Measurements from ENCODE around the gene PPP1R9B. TPM values are rescaled to one million over a fixed set of nuclear protein-coding genes. Genes with fewer than 3 reads are reported as not detected.

PPP1R9B gene
- total RNA-seq, 1 experiment from 2014 or later: 69.4 TPM

GRCh38 chr17:50151041-50151936, 812 bp upstream of the PPP1R9B start:
- H3K27me3 ChIP-seq (replicated peaks): no peaks in the 10 kb centered on the region
- H3K36me3 ChIP-seq: peaks cover 40% of the 10 kb centered on the region
- H3K27ac ChIP-seq: peak overlapping the region; percentile 21
- H3K4me3 ChIP-seq: peak overlapping the region; percentile 88
- H3K9me3 ChIP-seq (replicated peaks): no peaks in the 10 kb centered on the region
- peaks cover 54% of the 10 kb centered on the region for H3K4me1 ChIP-seq (replicated peaks)
- peak; percentile 83 to 96 for DNase-seq (ENCODE audit: low read depth in 1 of 2, low spot score in 2 of 2)

GRCh38 chr17:50149417-50150353, 792 bp downstream of the PPP1R9B start:
- H3K4me3 ChIP-seq: peak overlapping the region; percentile 88
- H3K27ac ChIP-seq: peak overlapping the region; percentile 39
- DNase-seq (ENCODE audit: low read depth in 1 of 2, low spot score in 2 of 2): peak; percentile 68 to 74
- H3K27me3 ChIP-seq (replicated peaks): no peaks in the 10 kb centered on the region
- H3K9me3 ChIP-seq (replicated peaks): no peaks in the 10 kb centered on the region
- peaks cover 56% of the 10 kb centered on the region for H3K36me3 ChIP-seq
- peaks cover 54% of the 10 kb centered on the region for H3K4me1 ChIP-seq (replicated peaks)

- Histone ChIP-seq H3K27ac (peak overlapping the region; percentile 39), H3K9me3 (replicated peaks) (no peaks in the 10 kb centered on the region), H3K4me3 (peak overlapping the region; percentile 88), H3K27me3 (replicated peaks) (no peaks in the 10 kb centered on the region), H3K4me1 (replicated peaks) (peaks cover 54% of the 10 kb centered on the region), H3K36me3 (peaks cover 62% of the 10 kb centered on the region)
- DNase-seq (ENCODE audit: low read depth in 1 of 2, low spot score in 2 of 2): peak in 1 of 2 experiments; percentile 61
These were observed 1.4 kb downstream of the PPP1R9B start for GRCh38 chr17:50149091-50149416.

GRCh38 chr17:50148226-50149090, 2.0 kb downstream of the PPP1R9B start:
- H3K27me3 ChIP-seq (replicated peaks): no peaks in the 10 kb centered on the region
- peaks cover 54% of the 10 kb centered on the region for H3K4me1 ChIP-seq (replicated peaks)
- H3K27ac ChIP-seq: no peak overlapping the region
- H3K36me3 ChIP-seq: peaks cover 68% of the 10 kb centered on the region
- H3K4me3 ChIP-seq: peak overlapping the region; percentile 88
- DNase-seq (ENCODE audit: low read depth in 1 of 2, low spot score in 2 of 2): peak; percentile 77 to 83
- H3K9me3 ChIP-seq (replicated peaks): no peaks in the 10 kb centered on the region

GRCh38 chr17:50147841-50148225, 2.6 kb downstream of the PPP1R9B start:
- Histone ChIP-seq H3K4me3 (peak overlapping the region; percentile 88), H3K4me1 (replicated peaks) (peaks cover 54% of the 10 kb centered on the region), H3K9me3 (replicated peaks) (no peaks in the 10 kb centered on the region), H3K27me3 (replicated peaks) (no peaks in the 10 kb centered on the region), H3K36me3 (peaks cover 72% of the 10 kb centered on the region), H3K27ac (no peak overlapping the region)
- DNase-seq (ENCODE audit: low read depth in 1 of 2, low spot score in 2 of 2): no peak

GRCh38 chr17:50146927-50147665, 3.4 kb downstream of the PPP1R9B start:
- DNase-seq (ENCODE audit: low read depth in 1 of 2, low spot score in 2 of 2): no peak

GRCh38 chr17:50146230-50146926, 4.1 kb downstream of the PPP1R9B start:
- no peak for DNase-seq (ENCODE audit: low read depth in 1 of 2, low spot score in 2 of 2)
- Histone ChIP-seq H3K36me3 (peaks cover 87% of the 10 kb centered on the region), H3K4me3 (no peak overlapping the region), H3K9me3 (replicated peaks) (no peaks in the 10 kb centered on the region), H3K27me3 (replicated peaks) (no peaks in the 10 kb centered on the region), H3K27ac (no peak overlapping the region), H3K4me1 (replicated peaks) (peaks cover 42% of the 10 kb centered on the region)

More at GRCh38 chr17:50146927-50147665, 3.4 kb downstream of the PPP1R9B start:
- no peak overlapping the region for H3K27ac ChIP-seq
- peaks cover 47% of the 10 kb centered on the region for H3K4me1 ChIP-seq (replicated peaks)
- no peaks in the 10 kb centered on the region for H3K27me3 ChIP-seq (replicated peaks)
- H3K9me3 ChIP-seq (replicated peaks): no peaks in the 10 kb centered on the region
- H3K4me3 ChIP-seq: no peak overlapping the region
- H3K36me3 ChIP-seq: peaks cover 80% of the 10 kb centered on the region

GRCh38 chr17:50145532-50146229, 4.8 kb downstream of the PPP1R9B start:
- H3K27ac ChIP-seq: no peak overlapping the region
- peaks cover 38% of the 10 kb centered on the region for H3K4me1 ChIP-seq (replicated peaks)
- peaks cover 93% of the 10 kb centered on the region for H3K36me3 ChIP-seq
- DNase-seq (ENCODE audit: low read depth in 1 of 2, low spot score in 2 of 2): no peak
- H3K27me3 ChIP-seq (replicated peaks): no peaks in the 10 kb centered on the region
- H3K9me3 ChIP-seq (replicated peaks): no peaks in the 10 kb centered on the region
- H3K4me3 ChIP-seq: no peak overlapping the region

- Histone ChIP-seq H3K9me3 (replicated peaks) (no peaks in the 10 kb centered on the region), H3K27me3 (replicated peaks) (no peaks in the 10 kb centered on the region), H3K27ac (no peak overlapping the region), H3K4me1 (replicated peaks) (peaks cover 35% of the 10 kb centered on the region), H3K4me3 (no peak overlapping the region), H3K36me3 (peaks cover 95% of the 10 kb centered on the region)
- DNase-seq (ENCODE audit: low read depth in 1 of 2, low spot score in 2 of 2): no peak
These were observed 5.5 kb downstream of the PPP1R9B start for GRCh38 chr17:50144845-50145531.

- H3K36me3 ChIP-seq: peaks cover 95% of the 10 kb centered on the region
- peaks cover 29% of the 10 kb centered on the region for H3K4me1 ChIP-seq (replicated peaks)
These were observed 6.1 kb downstream of the PPP1R9B start for GRCh38 chr17:50144355-50144754.

GRCh38 chr17:50143461-50144176, 6.9 kb downstream of the PPP1R9B start:
- H3K27me3 ChIP-seq (replicated peaks): no peaks in the 10 kb centered on the region
- no peak overlapping the region for H3K4me3 ChIP-seq
- H3K9me3 ChIP-seq (replicated peaks): no peaks in the 10 kb centered on the region
- no peak overlapping the region for H3K27ac ChIP-seq
- H3K36me3 ChIP-seq: peaks cover 98% of the 10 kb centered on the region
- DNase-seq (ENCODE audit: low read depth in 1 of 2, low spot score in 2 of 2): no peak
- H3K4me1 ChIP-seq (replicated peaks): peaks cover 24% of the 10 kb centered on the region

More at GRCh38 chr17:50144355-50144754, 6.1 kb downstream of the PPP1R9B start:
- no peak for DNase-seq (ENCODE audit: low read depth in 1 of 2, low spot score in 2 of 2)
- Histone ChIP-seq H3K4me3 (no peak overlapping the region), H3K27me3 (replicated peaks) (no peaks in the 10 kb centered on the region), H3K9me3 (replicated peaks) (no peaks in the 10 kb centered on the region), H3K27ac (no peak overlapping the region)
